ENCODE data around the gene PIP4K2B. TPM values are rescaled to one million over a fixed set of nuclear protein-coding genes. Genes with fewer than 3 reads are reported as not detected.

Gene PIP4K2B
- total and polyA plus RNA-seq, 2 of the 8 experiments (the other 6 are each of a cell fraction or from before 2014, with no cell fraction given) = 21.5 to 57.8 TPM

- Histone ChIP-seq H3K4me2 (ENCODE audit: insufficient read depth in 1 of 2, low read depth in 2 of 2, low read length in 2 of 2) (peak overlapping the region; percentile 89 to 91), H3K9ac (replicated peaks in 1 of 4; ENCODE audit: extremely low read depth in 1 of 4, low read depth in 3 of 4, low read length in 3 of 4) (peak overlapping the region in 3 of 4 experiments; percentile 35 to 80 (median 61); a peak in 5 of 7 replicates), H3K27me3 (replicated peaks in 1 of 4; ENCODE audit: control insufficient read depth in 3 of 4, extremely low read depth in 1 of 4, insufficient read depth in 3 of 4, low read length in 3 of 4) (peaks cover 0 to 11% (median 5%) of the 10 kb centered on the region in 4 experiments; a peak in 5 of 7 replicates), H2BK120ac (replicated peaks; ENCODE audit: low read depth, low read length) (no peak overlapping the region), H2AK5ac (ENCODE audit: low read depth, low read length) (no peak overlapping the region), H3K79me1 (ENCODE audit: low read depth, low read length) (peaks cover 6% of the 10 kb centered on the region), H2BK15ac (ENCODE audit: low read length) (no peak overlapping the region), H4K8ac (ENCODE audit: extremely low read depth, insufficient read depth, low read length) (peak overlapping the region; percentile 61), H3K4ac (replicated peaks; ENCODE audit: insufficient read length, low read depth, low read length) (no peak overlapping the region), H2BK20ac (ENCODE audit: low read length) (no peak overlapping the region), H3K14ac (ENCODE audit: insufficient read length) (no peak overlapping the region), H4K5ac (ENCODE audit: insufficient read length, low read depth, low read length) (peak overlapping the region; percentile 79), H3K79me2 (ENCODE audit: control insufficient read depth in 1 of 2, insufficient read depth in 2 of 2, low read length in 2 of 2) (peaks cover 29 to 45% of the 10 kb centered on the region in 2 experiments), H3K9me3 (ENCODE audit: insufficient read depth in 2 of 2, low read depth in 1 of 2, low read length in 1 of 2) (no peaks in the 10 kb centered on the region), H3K23me2 (ENCODE audit: low read depth, low read length) (peaks cover 48% of the 10 kb centered on the region), H3K18ac (ENCODE audit: extremely low read depth, low read length) (peak overlapping the region; percentile 90), H2BK12ac (ENCODE audit: low read depth, low read length) (no peak overlapping the region), H2AFZ (ENCODE audit: low read length) (no peak overlapping the region), H3K56ac (replicated peaks; ENCODE audit: insufficient read length, low read depth, low read length) (peak overlapping the region; percentile 70), H3K36me3 (ENCODE audit: control insufficient read depth in 2 of 4, insufficient read depth in 4 of 4, low read length in 3 of 4) (no peaks in the 10 kb centered on the region), H3K23ac (ENCODE audit: insufficient read length) (no peak overlapping the region), H3K27ac (ENCODE audit: low read depth, low read length) (peak overlapping the region; percentile 51; the same call in 1 of the 2 replicates), H3K4me3 (ENCODE audit: extremely low read depth in 1 of 4, insufficient read depth in 2 of 4, low read depth in 3 of 4, low read length in 4 of 4) (peak overlapping the region; percentile 66 to 87 (median 84)), H3K4me1 (replicated peaks in 1 of 4; ENCODE audit: control insufficient read depth in 3 of 4, insufficient read depth in 4 of 4, low read length in 3 of 4) (peaks cover 7 to 26% (median 17%) of the 10 kb centered on the region in 4 experiments), H4K20me1 (replicated peaks in 1 of 2; ENCODE audit: control insufficient read depth in 1 of 2, insufficient read depth in 2 of 2, low read length in 2 of 2) (peaks cover 20 to 22% of the 10 kb centered on the region in 2 experiments), H4K91ac (replicated peaks; ENCODE audit: insufficient read length, low read length) (peak overlapping the region; percentile 22), H2BK5ac (ENCODE audit: low read depth, low read length) (no peak overlapping the region)
- POLR2A ChIA-PET (ENCODE audit: partially characterized antibody) = interaction anchor here (0.9 to 2.7 kb wide), 5 partner anchors 16 to 105 kb away, joined by 4 to 19 read pairs (median 4); partner anchors contain the start of genes CISD3 and RPL23
- CTCF ChIA-PET (ENCODE audit: partially characterized antibody) = no interaction called here
- 0% methylated on average over 6 of the region's 32 CpGs; no CpG with 5 or more reads in 1 of the 2 experiments for WGBS, 2 experiments (ENCODE audit: extremely low coverage in 1 of 2, insufficient coverage in 1 of 2, insufficient read length in 1 of 2, insufficient replicate concordance in 2 of 2, low coverage in 1 of 2, low lambda C conversion rate in 2 of 2, missing lambda C conversion rate in 1 of 2)
- TF ChIP-seq CHD2 (IDR thresholded peaks at IDR 0.05; ENCODE audit: low read length) = no peak
- FAIRE-seq = no peak
- DNase-seq (ENCODE audit: low read depth in 1 of 2, low spot score in 2 of 2) = no peak
These were observed 50.5 kb downstream of the PIP4K2B start for GRCh38 chr17:38748892-38749222.

Measured in H1 (cell line).